Liver (tissue), 3 donors: ENCODE results near the gene TIAM1.

Experiments used
- ATF3 ChIP-seq: IDR thresholded peaks from 2 replicates; pipeline ENCODE4 v1.6.1; 2016; ENCODE audit warnings: antibody characterized with exemption
- CTCF ChIP-seq: fragments of 150-350 bp; IDR thresholded peaks from 2 replicates; pipeline ENCODE4 v1.5.1; 2017; ENCODE audit warnings: improper control_type of control experiment, low read depth, low read length; ENCODE audit not compliant: missing input control
- EGR1 ChIP-seq, 2 donors: IDR thresholded peaks; 2 replicates each; pipeline ENCODE4 v1.6.1; 2016 to 2018; ENCODE audit warnings: antibody characterized with exemption in 2 of 2, low read depth in 2 of 2
- FOXA1 ChIP-seq: IDR thresholded peaks from 2 replicates; pipeline ENCODE4 v1.6.1; 2016; ENCODE audit warnings: antibody characterized with exemption
- GABPA ChIP-seq, 2 donors: IDR thresholded peaks in 1 of 2; conservative IDR thresholded peaks in 1 of 2; 2 replicates each; pipeline ENCODE4 v1.6.1; 2016; ENCODE audit warnings: antibody characterized with exemption in 2 of 2, mild to moderate bottlenecking in 1 of 2, moderate library complexity in 1 of 2
- JUND ChIP-seq, 2 donors: IDR thresholded peaks; 2 replicates each; pipeline ENCODE4 v1.6.1; 2016; ENCODE audit warnings: antibody characterized with exemption in 2 of 2
- MAX ChIP-seq: IDR thresholded peaks from 2 replicates; pipeline ENCODE4 v1.6.1; 2016; ENCODE audit warnings: antibody characterized with exemption
- RAD21 ChIP-seq, 2 donors: IDR thresholded peaks; 2 replicates each; pipeline ENCODE4 v1.6.1; 2016; ENCODE audit warnings: antibody characterized with exemption in 2 of 2, mild to moderate bottlenecking in 2 of 2
- REST ChIP-seq: IDR thresholded peaks from 2 replicates; pipeline ENCODE4 v1.6.1; 2016; ENCODE audit warnings: antibody characterized with exemption, mild to moderate bottlenecking
- RXRA ChIP-seq, 2 donors: IDR thresholded peaks; 2 replicates each; pipeline ENCODE4 v1.6.1; 2017 to 2018; ENCODE audit warnings: antibody characterized with exemption in 2 of 2, mild to moderate bottlenecking in 1 of 2
- SP1 ChIP-seq: IDR thresholded peaks from 2 replicates; pipeline ENCODE4 v1.6.1; 2018; ENCODE audit warnings: antibody characterized with exemption, mild to moderate bottlenecking
- TAF1 ChIP-seq: conservative IDR thresholded peaks from 2 replicates; pipeline ENCODE4 v1.6.1; 2016; ENCODE audit warnings: antibody characterized with exemption, mild to moderate bottlenecking
- YY1 ChIP-seq: IDR thresholded peaks from 2 replicates; pipeline ENCODE4 v1.6.1; 2016; ENCODE audit warnings: antibody characterized with exemption, mild to moderate bottlenecking
- ZBTB33 ChIP-seq: IDR thresholded peaks from 2 replicates; pipeline ENCODE4 v1.6.1; 2016; ENCODE audit warnings: antibody characterized with exemption
- donor health status: healthy.
- donor health status: healthy.

GRCh38 chr21:31276663-31277062 lies 67.4 kb downstream of the TIAM1 start:
- no peak for TF ChIP-seq CTCF
- TF ChIP-seq JUND (IDR thresholded peaks at IDR 0.05), result no peak
- TF ChIP-seq GABPA (IDR thresholded peaks at IDR 0.05 in 1 of 2, conservative IDR thresholded peaks at IDR 0.05 in 1 of 2), result no peak
- TF ChIP-seq REST, result no peak
- TF ChIP-seq RXRA (IDR thresholded peaks at IDR 0.05), result no peak
- no peak for TF ChIP-seq EGR1 (IDR thresholded peaks at IDR 0.05; ENCODE audit: low read depth in 2 of 2)
- no peak for TF ChIP-seq MAX
- TF ChIP-seq YY1, result no peak
- TF ChIP-seq RAD21 (IDR thresholded peaks at IDR 0.05), result no peak
- no peak for TF ChIP-seq TAF1
- TF ChIP-seq ZBTB33, result no peak
- no peak for TF ChIP-seq SP1
- no peak for TF ChIP-seq ATF3
- TF ChIP-seq FOXA1, result no peak
